ENCODE measurements around the gene UGT2B11. TPM values are rescaled to one million over a fixed set of nuclear protein-coding genes. Genes with fewer than 3 reads are reported as not detected.
A peak's percentile ranks its signal among the peaks of the same experiment; 100 is the strongest.
"Not testable (repeated sequence)": the region's sequence is repeated elsewhere in the genome, so short reads cannot be mapped to it uniquely, and the experiment has no call there.

Gene UGT2B11
- total RNA-seq, result 0.93 and 1.2 TPM in 2 replicates
- long read RNA-seq, partial matches to known transcripts, result 0 of 3 reads
- long read RNA-seq, other reads (novel, unspliced or antisense), result 0 of 3 reads

GRCh38 chr4:69214716-69215115, at the start of gene UGT2B11:
TSS of gene UGT2B11 (minus strand) at chr4:69214748. CDS start at chr4:69214722, 26 bp downstream.
- Mint-ChIP-seq H3K36me3 (ENCODE audit: insufficient read depth) (no peaks in the 10 kb centered on the region), H3K27ac (no peak within 1 kb of the TSS), H3K9me3 (ENCODE audit: low read depth) (peaks cover 16% of the 10 kb centered on the region), H3K4me1 (ENCODE audit: low read depth) (peaks cover 11% of the 10 kb centered on the region), H3K27me3 (no peaks in the 10 kb centered on the region), H3K4me3 (ENCODE audit: low read depth) (no peak within 1 kb of the TSS)
- no peak for DNase-seq (ENCODE audit: low spot score, unreplicated experiment)
- TF ChIP-seq CTCF (IDR thresholded peaks at IDR 0.05; ENCODE audit: unreplicated experiment), result no peak

GRCh38 chr4:69253147-69253772, 38.7 kb upstream of the UGT2B11 start:
- not testable (repeated sequence) for H3K9me3 Mint-ChIP-seq (ENCODE audit: low read depth); H3K4me3 Mint-ChIP-seq (ENCODE audit: low read depth); H3K27ac Mint-ChIP-seq; H3K27me3 Mint-ChIP-seq; DNase-seq (ENCODE audit: low spot score, unreplicated experiment); H3K4me1 Mint-ChIP-seq (ENCODE audit: low read depth); H3K36me3 Mint-ChIP-seq (ENCODE audit: insufficient read depth)

GRCh38 chr4:69250884-69251283, 36.3 kb upstream of the UGT2B11 start:
- not testable (repeated sequence) for H3K27ac Mint-ChIP-seq; DNase-seq (ENCODE audit: low spot score, unreplicated experiment); H3K9me3 Mint-ChIP-seq (ENCODE audit: low read depth); H3K36me3 Mint-ChIP-seq (ENCODE audit: insufficient read depth); H3K27me3 Mint-ChIP-seq; H3K4me1 Mint-ChIP-seq (ENCODE audit: low read depth); H3K4me3 Mint-ChIP-seq (ENCODE audit: low read depth)

GRCh38 chr4:69242562-69243240, 28.2 kb upstream of the UGT2B11 start:
- DNase-seq (ENCODE audit: low spot score, unreplicated experiment); H3K4me3 Mint-ChIP-seq (ENCODE audit: low read depth); H3K27me3 Mint-ChIP-seq; H3K27ac Mint-ChIP-seq: not testable (repeated sequence)
- peaks cover 47% of the 10 kb centered on the region for H3K9me3 Mint-ChIP-seq (ENCODE audit: low read depth)
- H3K36me3 Mint-ChIP-seq (ENCODE audit: insufficient read depth), result peaks cover 18% of the 10 kb centered on the region
- H3K4me1 Mint-ChIP-seq (ENCODE audit: low read depth), result peaks cover 14% of the 10 kb centered on the region

- not testable (repeated sequence) for H3K4me3 Mint-ChIP-seq (ENCODE audit: low read depth); DNase-seq (ENCODE audit: low spot score, unreplicated experiment); H3K27ac Mint-ChIP-seq; H3K27me3 Mint-ChIP-seq
- Mint-ChIP-seq H3K36me3 (ENCODE audit: insufficient read depth) (peaks cover 18% of the 10 kb centered on the region), H3K4me1 (ENCODE audit: low read depth) (peaks cover 14% of the 10 kb centered on the region), H3K9me3 (ENCODE audit: low read depth) (peaks cover 47% of the 10 kb centered on the region)
These were observed 27.2 kb upstream of the UGT2B11 start for GRCh38 chr4:69241746-69242145.

- DNase-seq (ENCODE audit: low spot score, unreplicated experiment); H3K27me3 Mint-ChIP-seq; H3K4me3 Mint-ChIP-seq (ENCODE audit: low read depth): not testable (repeated sequence)
- Mint-ChIP-seq H3K9me3 (ENCODE audit: low read depth) (peaks cover 40% of the 10 kb centered on the region), H3K4me1 (ENCODE audit: low read depth) (peaks cover 14% of the 10 kb centered on the region), H3K36me3 (ENCODE audit: insufficient read depth) (peaks cover 16% of the 10 kb centered on the region), H3K27ac (peak overlapping the region; percentile 45)
These were observed 26.2 kb upstream of the UGT2B11 start for GRCh38 chr4:69240787-69241186.

GRCh38 chr4:69239557-69240168, 25.1 kb upstream of the UGT2B11 start:
- Mint-ChIP-seq H3K4me1 (ENCODE audit: low read depth) (peaks cover 14% of the 10 kb centered on the region), H3K4me3 (ENCODE audit: low read depth) (no peak overlapping the region), H3K36me3 (ENCODE audit: insufficient read depth) (peaks cover 15% of the 10 kb centered on the region), H3K27me3 (no peaks in the 10 kb centered on the region), H3K27ac (peak overlapping the region; percentile 57), H3K9me3 (ENCODE audit: low read depth) (peaks cover 45% of the 10 kb centered on the region)
- no peak for DNase-seq (ENCODE audit: low spot score, unreplicated experiment)
- no peak for TF ChIP-seq CTCF (IDR thresholded peaks at IDR 0.05; ENCODE audit: unreplicated experiment)

All from progenitor cell of endocrine pancreas (in vitro differentiated cells).